ENCODE data around the gene OMP. TPM values are rescaled to one million over a fixed set of nuclear protein-coding genes. Genes with fewer than 3 reads are reported as not detected.

Gene OMP
- total RNA-seq, 2 experiments from 2014 or later, result not detected

GRCh38 chr11:77093987-77094840 lies 8.4 kb upstream of the OMP start:
- no peaks in the 10 kb centered on the region for H3K4me1 ChIP-seq (ENCODE audit: insufficient read depth, low read length, poor library complexity, severe bottlenecking)
- no TSS peak for BruUV-seq (replicated peaks)
- no peaks in the 10 kb centered on the region for H3K36me3 ChIP-seq (ENCODE audit: insufficient read depth, low read length)
- ChIA-PET CTCF (ENCODE audit: unreplicated experiment) (no interaction called here), POLR2A (no interaction called here)
- no peaks in the 10 kb centered on the region for H3K79me2 ChIP-seq (ENCODE audit: insufficient read depth, low read depth, low read length)
- H4K20me1 ChIP-seq (ENCODE audit: insufficient read depth, low read length), result no peaks in the 10 kb centered on the region
- no peak for TF ChIP-seq EZH2phosphoT487 (IDR thresholded peaks at IDR 0.05; ENCODE audit: borderline replicate concordance, low read depth, low read length)
- TF ChIP-seq, protein P1, sequence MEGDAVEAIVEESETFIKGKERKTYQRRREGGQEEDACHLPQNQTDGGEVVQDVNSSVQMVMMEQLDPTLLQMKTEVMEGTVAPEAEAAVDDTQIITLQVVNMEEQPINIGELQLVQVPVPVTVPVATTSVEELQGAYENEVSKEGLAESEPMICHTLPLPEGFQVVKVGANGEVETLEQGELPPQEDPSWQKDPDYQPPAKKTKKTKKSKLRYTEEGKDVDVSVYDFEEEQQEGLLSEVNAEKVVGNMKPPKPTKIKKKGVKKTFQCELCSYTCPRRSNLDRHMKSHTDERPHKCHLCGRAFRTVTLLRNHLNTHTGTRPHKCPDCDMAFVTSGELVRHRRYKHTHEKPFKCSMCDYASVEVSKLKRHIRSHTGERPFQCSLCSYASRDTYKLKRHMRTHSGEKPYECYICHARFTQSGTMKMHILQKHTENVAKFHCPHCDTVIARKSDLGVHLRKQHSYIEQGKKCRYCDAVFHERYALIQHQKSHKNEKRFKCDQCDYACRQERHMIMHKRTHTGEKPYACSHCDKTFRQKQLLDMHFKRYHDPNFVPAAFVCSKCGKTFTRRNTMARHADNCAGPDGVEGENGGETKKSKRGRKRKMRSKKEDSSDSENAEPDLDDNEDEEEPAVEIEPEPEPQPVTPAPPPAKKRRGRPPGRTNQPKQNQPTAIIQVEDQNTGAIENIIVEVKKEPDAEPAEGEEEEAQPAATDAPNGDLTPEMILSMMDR (conservative IDR thresholded peaks at IDR 0.05; ENCODE audit: low read length), result no peak
- DNase-seq (ENCODE audit: low spot score), result no peak
- H3K9me3 ChIP-seq (ENCODE audit: low read length), result no peaks in the 10 kb centered on the region
- H3K27ac ChIP-seq (ENCODE audit: low read depth, low read length, poor library complexity, severe bottlenecking), result no peak overlapping the region
- intact Hi-C loops (cut with micrococcal nuclease; ENCODE audit: unreplicated experiment), result no loop called here
- no peak overlapping the region for H3K4me2 ChIP-seq (ENCODE audit: low read length)
- H2AFZ ChIP-seq (ENCODE audit: low read length), result no peak overlapping the region
- no peaks in the 10 kb centered on the region for H3K9me2 ChIP-seq (ENCODE audit: insufficient read depth, low read length)
- no peak overlapping the region for H3K4me3 ChIP-seq (ENCODE audit: low read depth, low read length, poor library complexity, severe bottlenecking)

DNA sequence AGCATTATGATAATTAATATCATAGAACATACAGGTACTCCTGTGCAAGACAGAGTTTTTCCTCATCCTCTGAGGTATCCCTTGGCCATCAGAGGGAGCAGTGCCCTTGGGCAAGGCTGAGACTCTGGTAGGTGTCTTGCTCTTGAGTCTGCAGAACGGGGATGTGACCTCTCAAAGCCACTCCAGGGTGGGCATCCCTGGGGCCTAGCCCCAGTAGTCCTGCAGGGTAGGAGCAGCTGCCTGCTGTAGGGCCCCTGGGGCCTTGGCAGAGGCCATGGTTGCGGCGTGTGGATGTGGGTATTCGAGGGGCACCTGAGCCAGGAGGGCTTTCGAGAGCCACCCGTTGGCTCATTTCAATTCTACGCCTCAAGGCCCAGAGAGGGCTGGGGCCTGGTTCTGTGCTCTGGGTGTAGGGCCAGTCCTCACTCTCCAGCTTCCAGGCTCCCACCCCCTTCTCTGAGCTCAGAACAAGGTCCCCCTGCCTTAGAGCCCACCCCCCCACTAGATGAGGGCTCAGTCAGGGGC lies 7.7 kb upstream of the OMP start:
- H3K4me2 ChIP-seq (ENCODE audit: low read length), result no peak overlapping the region
- H4K20me1 ChIP-seq (ENCODE audit: insufficient read depth, low read length), result no peaks in the 10 kb centered on the region
- no peak for DNase-seq (ENCODE audit: low spot score)
- no peaks in the 10 kb centered on the region for H3K79me2 ChIP-seq (ENCODE audit: insufficient read depth, low read depth, low read length)
- H3K4me1 ChIP-seq (ENCODE audit: insufficient read depth, low read length, poor library complexity, severe bottlenecking), result no peaks in the 10 kb centered on the region
- POLR2A ChIA-PET, result interaction anchor here (0.6 kb wide), 1 partner anchor 55 kb away, joined by 3 read pairs; no protein-coding TSS in a partner anchor
- H3K9me2 ChIP-seq (ENCODE audit: insufficient read depth, low read length), result no peaks in the 10 kb centered on the region
- intact Hi-C loops (cut with micrococcal nuclease; ENCODE audit: unreplicated experiment), result no loop called here
- H3K4me3 ChIP-seq (ENCODE audit: low read depth, low read length, poor library complexity, severe bottlenecking), result no peak overlapping the region
- no TSS peak for BruUV-seq (replicated peaks)
- H3K36me3 ChIP-seq (ENCODE audit: insufficient read depth, low read length), result no peaks in the 10 kb centered on the region
- no peak overlapping the region for H3K27ac ChIP-seq (ENCODE audit: low read depth, low read length, poor library complexity, severe bottlenecking)
- no peak overlapping the region for H2AFZ ChIP-seq (ENCODE audit: low read length)
- TF ChIP-seq, protein P1 (conservative IDR thresholded peaks at IDR 0.05; ENCODE audit: low read length), result no peak
- TF ChIP-seq EZH2phosphoT487 (IDR thresholded peaks at IDR 0.05; ENCODE audit: borderline replicate concordance, low read depth, low read length), result no peak
- CTCF ChIA-PET (ENCODE audit: unreplicated experiment), result no interaction called here
- no peaks in the 10 kb centered on the region for H3K9me3 ChIP-seq (ENCODE audit: low read length)

Measured in OCI-LY7 (cell line).